ENCODE results near the gene MIEN1. TPM values are rescaled to one million over a fixed set of nuclear protein-coding genes. Genes with fewer than 3 reads are reported as not detected.
A peak's percentile ranks its signal among the peaks of the same experiment; 100 is the strongest.

Gene MIEN1
- total RNA-seq, 4 donors from 2014 or later = 42.8 to 81.9 (median 67.7) TPM

DNA sequence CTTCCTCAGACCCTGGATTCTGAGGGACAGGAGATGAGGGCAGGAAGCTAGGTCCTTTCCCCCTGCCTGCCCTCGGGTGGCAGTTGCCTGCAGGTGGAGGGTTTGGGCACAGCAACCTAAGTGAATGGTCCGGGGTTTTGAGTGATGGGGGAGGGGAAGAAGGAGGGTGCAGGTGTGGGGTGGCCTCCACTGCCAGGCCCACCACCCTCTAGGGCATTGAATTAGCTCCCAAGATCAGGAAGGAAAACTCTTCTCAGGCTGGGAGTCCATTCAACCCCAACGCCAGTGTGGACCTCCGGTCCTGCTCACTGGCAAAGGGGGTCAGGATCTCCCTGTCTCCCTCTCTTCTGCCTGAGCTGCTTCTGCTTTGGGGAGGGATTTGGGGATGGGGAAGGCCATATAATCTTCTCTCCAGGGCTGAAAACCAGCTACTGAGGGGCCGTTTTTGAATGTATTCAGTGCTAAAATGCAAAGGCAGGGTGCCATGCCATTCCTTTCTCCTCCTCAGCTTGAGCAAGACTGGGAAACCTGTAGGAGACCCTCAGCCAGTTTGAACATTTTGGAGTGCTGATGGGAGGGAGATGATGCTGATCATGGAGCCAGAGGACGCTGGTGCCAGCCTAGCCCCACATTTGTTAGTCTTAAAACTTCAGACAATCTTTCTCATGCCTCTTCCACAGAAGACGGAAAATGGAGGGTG lies 26.2 kb upstream of the MIEN1 start:
- DNase-seq (no peak), ATAC-seq (no peak)
- Histone ChIP-seq H3K4me1 (peaks cover 0 to 5% of the 10 kb centered on the region in 2 donors), H3K27me3 (peaks cover 0 to 4% (median 0%) of the 10 kb centered on the region in 3 donors), H3K4me3 (no peak overlapping the region), H3K27ac (no peak overlapping the region), H3K36me3 (no peaks in the 10 kb centered on the region), H3K9me3 (no peaks in the 10 kb centered on the region)
- intact Hi-C loops (cut with DNase I; ENCODE audit: low total_unique reads) = loop anchor here (10.0 kb wide), 1 partner anchor 212 kb away; no protein-coding TSS in a partner anchor
- in situ Hi-C loops (cut with MboI; ENCODE audit: low sequenced_read_pairs in 4 of 4) = loop anchor here in 3 of 4 donors (10.0 kb wide), 2 partner anchors 132 to 202 kb away; partner anchors contain the start of gene PPP1R1B (in 2 of the 3)
- no peak for TF ChIP-seq POLR2A (IDR thresholded peaks at IDR 0.05)
- TF ChIP-seq, protein P1, sequence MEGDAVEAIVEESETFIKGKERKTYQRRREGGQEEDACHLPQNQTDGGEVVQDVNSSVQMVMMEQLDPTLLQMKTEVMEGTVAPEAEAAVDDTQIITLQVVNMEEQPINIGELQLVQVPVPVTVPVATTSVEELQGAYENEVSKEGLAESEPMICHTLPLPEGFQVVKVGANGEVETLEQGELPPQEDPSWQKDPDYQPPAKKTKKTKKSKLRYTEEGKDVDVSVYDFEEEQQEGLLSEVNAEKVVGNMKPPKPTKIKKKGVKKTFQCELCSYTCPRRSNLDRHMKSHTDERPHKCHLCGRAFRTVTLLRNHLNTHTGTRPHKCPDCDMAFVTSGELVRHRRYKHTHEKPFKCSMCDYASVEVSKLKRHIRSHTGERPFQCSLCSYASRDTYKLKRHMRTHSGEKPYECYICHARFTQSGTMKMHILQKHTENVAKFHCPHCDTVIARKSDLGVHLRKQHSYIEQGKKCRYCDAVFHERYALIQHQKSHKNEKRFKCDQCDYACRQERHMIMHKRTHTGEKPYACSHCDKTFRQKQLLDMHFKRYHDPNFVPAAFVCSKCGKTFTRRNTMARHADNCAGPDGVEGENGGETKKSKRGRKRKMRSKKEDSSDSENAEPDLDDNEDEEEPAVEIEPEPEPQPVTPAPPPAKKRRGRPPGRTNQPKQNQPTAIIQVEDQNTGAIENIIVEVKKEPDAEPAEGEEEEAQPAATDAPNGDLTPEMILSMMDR (IDR thresholded peaks at IDR 0.05 in 4 of 5, conservative IDR thresholded peaks at IDR 0.05 in 1 of 5) = no peak

DNA sequence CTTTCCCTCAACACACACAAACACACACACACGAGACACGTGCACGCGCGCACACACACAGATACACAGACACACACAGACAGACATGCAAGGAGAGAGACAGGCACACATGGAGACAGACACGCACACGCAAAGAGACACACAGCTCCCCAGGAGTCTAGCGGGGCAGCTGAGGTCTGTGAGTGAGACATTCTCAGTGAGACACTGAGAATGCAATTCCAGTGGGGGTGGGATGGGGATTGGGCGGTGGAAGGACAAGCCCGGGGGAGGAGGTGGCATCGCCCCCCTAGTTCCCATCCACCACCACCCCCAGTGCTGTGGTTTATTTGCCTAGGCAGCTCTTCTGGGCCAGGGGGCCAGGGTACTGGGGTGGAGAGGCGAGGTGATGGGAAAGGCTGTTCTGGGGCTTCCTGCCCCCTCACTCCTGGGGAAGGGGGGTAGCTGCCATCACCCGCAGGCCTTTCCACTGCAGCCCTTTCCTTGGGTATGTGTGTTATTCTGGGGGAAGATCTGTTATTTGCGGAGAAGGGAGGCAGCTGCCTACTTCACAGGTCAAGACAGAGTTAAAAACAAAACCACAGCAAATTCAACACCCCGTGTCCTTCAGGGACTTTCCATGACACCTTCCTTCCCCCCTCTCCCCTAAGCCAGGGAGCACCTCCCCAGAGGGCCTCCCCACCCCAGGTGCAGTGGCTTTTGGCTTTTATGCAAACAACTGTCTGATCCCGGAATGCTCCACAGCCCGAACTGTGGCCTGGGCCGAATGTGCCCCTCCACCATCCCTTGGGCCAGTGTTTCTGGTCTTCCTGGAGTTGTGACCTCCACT lies 25.4 kb upstream of the MIEN1 start:
- Histone ChIP-seq H3K27ac (peak overlapping the region in 2 of 4 donors; percentile 82 to 86), H3K4me1 (peaks cover 0 to 5% of the 10 kb centered on the region in 2 donors), H3K4me3 (no peak overlapping the region), H3K36me3 (no peaks in the 10 kb centered on the region), H3K27me3 (peaks cover 0 to 2% (median 0%) of the 10 kb centered on the region in 3 donors), H3K9me3 (no peaks in the 10 kb centered on the region)
- ATAC-seq (no peak), DNase-seq (no peak)
- in situ Hi-C loops (cut with MboI; ENCODE audit: low sequenced_read_pairs in 4 of 4) = loop anchor here in 3 of 4 donors (10.0 kb wide), 2 partner anchors 131 to 201 kb away; partner anchors contain the start of gene PPP1R1B (in 2 of the 3)
- no peak for TF ChIP-seq POLR2A (IDR thresholded peaks at IDR 0.05)
- TF ChIP-seq, protein P1 (IDR thresholded peaks at IDR 0.05 in 4 of 5, conservative IDR thresholded peaks at IDR 0.05 in 1 of 5) = no peak
- intact Hi-C loops (cut with DNase I; ENCODE audit: low total_unique reads) = loop anchor here (10.0 kb wide), 1 partner anchor 211 kb away; no protein-coding TSS in a partner anchor

DNA sequence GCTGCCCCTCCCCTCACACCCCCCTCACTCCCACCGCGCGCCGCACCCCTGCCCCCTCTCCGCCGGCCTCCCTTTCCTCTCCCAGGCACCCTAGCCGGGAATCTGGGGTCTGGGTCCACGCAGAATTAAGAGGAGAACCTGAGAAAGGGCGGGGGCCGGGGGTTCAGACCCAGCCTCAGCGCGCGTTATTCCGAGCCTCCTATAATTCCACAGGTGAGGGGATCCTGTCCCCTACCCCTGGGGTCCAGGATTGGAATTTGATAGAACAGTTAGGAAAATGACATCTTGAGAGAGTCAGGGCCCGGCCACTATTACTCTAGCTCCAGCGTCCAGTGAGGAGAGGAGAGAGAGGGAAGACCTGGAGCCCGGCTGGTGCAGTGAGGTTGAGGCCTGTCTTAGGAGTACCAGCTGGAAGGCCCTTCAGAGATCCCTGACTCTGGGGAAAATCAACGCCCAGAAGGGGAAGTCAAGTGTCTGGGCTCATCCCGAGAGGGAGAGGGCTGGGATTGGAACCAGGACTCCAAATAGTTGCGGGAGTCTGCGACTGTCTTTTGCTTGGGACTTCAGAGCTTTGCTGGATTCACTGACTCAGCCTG lies 24.7 kb upstream of the MIEN1 start:
- Histone ChIP-seq H3K9me3 (no peaks in the 10 kb centered on the region), H3K4me1 (peaks cover 0 to 5% of the 10 kb centered on the region in 2 donors), H3K27me3 (no peaks in the 10 kb centered on the region), H3K4me3 (peak overlapping the region; percentile 62 to 85 (median 76)), H3K27ac (peak overlapping the region; percentile 76 to 86 (median 83)), H3K36me3 (no peaks in the 10 kb centered on the region)
- in situ Hi-C loops (cut with MboI; ENCODE audit: low sequenced_read_pairs in 4 of 4) (loop anchor here (5.0 to 10.0 kb wide), 3 partner anchors 130 to 200 kb away; partner anchors contain the start of gene PPP1R1B (in 2 of the 4)), intact Hi-C loops (cut with DNase I; ENCODE audit: low total_unique reads) (loop anchor here (1.0 to 10.0 kb wide), 6 partner anchors 25 to 210 kb away; partner anchors contain the start of genes LRRC3C, MIEN1, ORMDL3 and STARD3)
- ATAC-seq (no peak), DNase-seq (no peak)
- TF ChIP-seq POLR2A (IDR thresholded peaks at IDR 0.05) = no peak
- TF ChIP-seq, protein P1 (IDR thresholded peaks at IDR 0.05 in 4 of 5, conservative IDR thresholded peaks at IDR 0.05 in 1 of 5) = no peak
